Fibroblast of gingiva (primary cell): Measurements from ENCODE around the gene NFS1.
A peak's percentile ranks its signal among the peaks of the same experiment; 100 is the strongest.
"Not testable (repeated sequence)": the region's sequence is repeated elsewhere in the genome, so short reads cannot be mapped to it uniquely, and the experiment has no call there.

Experiments
- DNase-seq: peaks from one replicate; pipeline ENCODE4 v3.0.0-alpha.2; 2011; ENCODE audit warnings: low read depth

NFS1 gene

DNA sequence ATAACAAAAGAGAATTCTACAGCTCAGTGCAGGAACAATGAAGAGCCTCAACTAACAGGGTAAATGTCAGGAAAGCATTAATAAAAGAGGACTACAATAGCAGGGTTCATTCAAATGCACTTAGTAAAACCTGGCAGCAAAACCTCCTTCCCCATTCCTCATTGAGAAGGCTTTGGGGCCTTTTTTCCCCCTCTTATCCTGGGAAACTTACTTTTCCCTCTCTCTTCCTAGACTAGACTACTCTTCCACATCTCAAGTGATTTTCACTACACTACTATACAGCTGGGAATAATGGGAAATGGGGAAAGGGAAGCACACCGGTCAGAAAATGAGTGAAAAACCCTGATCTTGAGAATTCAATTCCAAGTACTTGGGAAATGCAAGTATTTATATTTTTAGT lies 10.1 kb upstream of the NFS1 start:
- no peak for DNase-seq

DNA sequence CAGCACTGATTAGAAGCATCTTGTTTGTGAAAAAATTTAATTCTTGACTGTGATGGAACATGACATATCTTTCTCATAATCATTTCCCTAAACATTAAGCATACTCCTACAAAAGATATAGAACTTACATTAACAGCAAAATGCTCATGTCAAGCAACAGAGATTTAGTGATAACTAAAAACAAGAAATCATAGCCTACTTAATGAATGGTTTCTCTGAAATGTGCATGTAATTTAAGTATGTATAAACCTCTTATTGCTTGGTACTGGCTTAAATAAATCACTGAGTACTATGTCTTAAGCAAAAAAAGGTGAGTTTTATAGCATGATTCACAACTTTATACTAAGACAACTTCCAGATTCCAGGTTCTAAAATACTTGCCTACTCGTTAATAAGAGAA lies 9.3 kb upstream of the NFS1 start:
- DNase-seq, result no peak

DNA sequence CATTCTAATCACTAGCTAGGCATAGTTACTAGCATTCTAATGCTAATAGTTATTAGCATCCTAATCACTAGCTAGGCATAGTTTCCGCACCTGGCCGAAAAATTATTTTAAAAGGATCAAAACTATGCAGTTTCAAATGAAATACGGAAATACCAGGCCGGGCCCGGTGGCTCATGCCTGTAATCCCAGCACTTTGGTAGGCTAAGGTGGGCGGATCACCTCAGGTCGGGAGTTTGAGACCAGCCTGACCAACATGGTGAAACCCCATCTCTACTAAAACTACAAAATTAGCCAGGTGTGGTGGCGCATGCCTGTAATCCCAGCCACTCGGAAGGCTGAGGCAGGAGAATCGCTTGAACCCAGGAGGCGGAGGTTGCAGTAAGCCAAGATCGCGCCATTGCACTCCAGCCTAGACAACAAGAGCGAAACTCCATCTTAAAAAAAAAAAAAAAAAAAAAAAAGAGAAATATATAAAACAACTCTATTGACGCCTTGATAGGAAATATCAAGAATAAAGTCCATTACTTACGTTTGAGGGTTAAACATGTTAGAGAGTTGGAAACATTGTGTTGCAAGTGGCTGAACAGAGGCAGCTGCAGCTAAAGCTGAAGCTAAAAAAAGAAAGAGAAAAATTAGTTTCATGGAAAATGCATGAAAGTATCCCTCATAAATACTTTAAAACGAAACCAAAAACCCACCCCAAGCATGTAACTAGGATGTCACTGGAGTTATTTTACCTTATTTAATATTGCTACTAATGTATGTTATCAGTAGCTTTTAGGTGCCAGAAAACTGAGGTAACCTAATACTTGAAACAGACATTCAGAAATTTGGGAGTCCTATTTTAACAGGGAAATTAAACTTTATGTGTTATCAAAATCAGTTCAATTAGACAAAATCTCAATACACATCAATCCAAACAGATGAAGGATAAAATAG lies 7.7 kb upstream of the NFS1 start:
- DNase-seq, result not testable (repeated sequence)

DNA sequence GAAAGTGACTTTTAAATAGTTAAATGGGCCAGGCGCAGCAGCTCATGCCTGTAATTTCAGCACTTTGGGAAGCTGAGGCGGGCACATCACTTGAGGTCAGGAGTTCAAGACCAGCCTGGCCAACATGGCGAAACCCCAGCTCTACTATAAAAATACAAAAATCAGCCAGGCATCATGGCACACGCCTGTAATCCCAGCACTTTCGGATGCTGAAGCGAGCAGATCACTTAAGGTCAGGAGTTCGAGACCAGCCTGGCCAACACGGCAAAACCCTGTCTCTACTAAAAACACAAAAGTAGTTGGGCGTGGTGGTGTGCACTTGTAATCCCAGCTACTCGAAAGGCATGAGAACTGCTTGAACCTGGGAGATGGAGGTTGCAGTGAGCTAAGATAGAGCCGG lies 6.7 kb upstream of the NFS1 start:
- not testable (repeated sequence) for DNase-seq

DNA sequence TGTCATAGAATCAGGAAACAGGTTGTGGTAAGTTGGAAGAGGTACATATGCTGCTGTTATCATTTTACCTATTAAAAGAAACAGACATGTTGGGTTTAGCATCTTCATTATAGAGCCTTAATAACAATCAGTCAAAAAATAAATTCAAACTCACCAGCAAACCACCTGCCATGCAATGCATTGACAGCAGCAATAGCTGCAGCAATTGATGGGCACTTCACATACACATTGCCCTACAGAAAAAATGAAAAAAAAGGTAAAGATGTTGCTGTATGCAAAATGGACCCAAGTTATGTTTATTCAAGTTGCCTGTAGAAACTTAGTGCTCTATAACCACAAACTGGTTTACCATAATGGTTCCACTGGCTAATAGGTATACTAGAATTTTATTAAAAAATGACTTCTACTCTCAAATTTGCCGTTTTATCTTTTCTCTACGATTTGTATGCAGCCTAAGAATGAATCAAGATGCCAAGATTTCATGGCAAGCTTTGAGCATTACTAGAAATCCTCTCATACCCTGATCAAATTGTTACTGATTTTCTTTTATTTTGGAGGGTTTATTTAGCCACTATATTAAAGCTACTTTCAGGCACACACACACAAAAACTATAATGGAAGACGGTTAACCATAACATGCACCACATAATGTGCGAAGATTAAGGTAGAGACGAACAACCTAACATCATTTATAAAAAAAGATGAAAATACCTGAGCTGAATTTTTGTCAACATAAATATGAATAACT lies 5.5 kb upstream of the NFS1 start:
- no peak for DNase-seq

DNA sequence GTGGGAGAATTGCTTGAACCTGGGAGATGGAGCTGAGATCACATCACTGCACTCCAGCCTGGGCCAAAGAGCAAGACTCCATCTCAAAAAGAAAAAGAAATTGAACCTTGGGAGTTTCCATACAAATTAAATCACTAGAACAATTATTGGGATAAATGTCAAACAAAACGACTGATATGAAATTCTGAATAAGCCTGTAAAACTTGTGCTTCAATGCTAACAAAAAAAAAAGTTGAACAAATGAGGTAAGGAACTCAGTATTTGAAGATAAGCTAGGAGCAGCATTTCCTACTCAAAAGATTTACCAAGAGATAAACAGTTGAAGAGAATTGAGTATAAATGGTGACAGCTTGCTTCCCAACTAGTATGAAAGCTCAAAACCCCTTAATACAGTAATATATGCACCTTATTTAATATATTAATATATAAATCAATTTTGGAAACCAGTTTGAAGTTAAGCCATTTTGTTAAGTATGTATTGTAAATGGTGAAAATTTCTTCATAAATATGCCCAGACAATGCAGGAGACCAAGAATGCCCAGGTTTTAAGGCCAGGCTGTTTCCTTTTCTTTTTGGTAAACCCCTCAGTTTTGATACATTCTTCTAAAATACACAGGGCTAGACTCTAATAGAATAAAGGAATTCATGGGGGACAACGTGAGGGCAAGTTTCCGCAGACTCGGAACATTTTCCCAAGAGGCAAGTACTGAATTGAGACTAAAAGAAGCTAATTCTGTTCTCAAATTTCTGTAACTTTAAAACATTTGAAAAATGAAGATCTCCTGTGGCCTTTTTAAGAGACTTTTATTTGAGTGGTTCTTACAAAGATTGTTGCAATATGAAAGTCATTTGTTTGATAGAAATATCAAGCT lies 3.9 kb upstream of the NFS1 start:
- DNase-seq, result no peak

DNA sequence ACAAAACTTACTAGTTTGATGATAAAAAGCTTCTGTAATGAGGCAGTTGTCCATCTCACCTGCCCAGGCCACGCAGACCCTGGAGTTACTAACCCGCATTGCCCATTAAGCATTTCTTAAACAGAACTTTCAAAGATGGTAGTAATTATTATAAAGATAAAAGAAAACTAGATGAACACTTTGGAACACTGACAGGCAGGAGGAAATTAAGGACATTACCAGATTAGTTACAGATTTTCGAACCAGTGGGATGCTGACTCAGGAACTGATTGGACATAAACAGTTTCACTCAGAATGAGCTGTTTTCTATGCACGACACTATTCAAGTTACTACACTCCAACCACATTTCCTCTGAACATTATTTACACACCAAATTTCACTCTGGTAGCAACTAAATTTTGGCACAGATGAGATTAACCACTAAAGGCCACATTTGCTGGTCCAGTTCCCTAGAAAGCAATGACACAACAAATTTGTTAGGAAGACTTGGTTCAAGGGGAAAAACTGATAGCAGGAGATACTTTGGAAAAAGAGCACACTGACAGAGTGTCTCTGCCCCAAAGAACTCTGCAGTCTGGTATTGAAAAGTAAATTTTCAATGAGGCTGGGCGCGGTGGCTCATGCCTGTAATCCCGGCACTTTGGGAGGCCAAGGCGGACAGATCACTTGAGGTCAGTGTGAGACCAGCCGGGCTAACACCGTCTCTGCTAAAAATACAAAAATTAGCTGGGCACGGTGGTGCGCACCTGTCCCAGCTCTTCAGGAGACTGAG lies 3.1 kb upstream of the NFS1 start:
- peak; percentile 94 for DNase-seq

DNA sequence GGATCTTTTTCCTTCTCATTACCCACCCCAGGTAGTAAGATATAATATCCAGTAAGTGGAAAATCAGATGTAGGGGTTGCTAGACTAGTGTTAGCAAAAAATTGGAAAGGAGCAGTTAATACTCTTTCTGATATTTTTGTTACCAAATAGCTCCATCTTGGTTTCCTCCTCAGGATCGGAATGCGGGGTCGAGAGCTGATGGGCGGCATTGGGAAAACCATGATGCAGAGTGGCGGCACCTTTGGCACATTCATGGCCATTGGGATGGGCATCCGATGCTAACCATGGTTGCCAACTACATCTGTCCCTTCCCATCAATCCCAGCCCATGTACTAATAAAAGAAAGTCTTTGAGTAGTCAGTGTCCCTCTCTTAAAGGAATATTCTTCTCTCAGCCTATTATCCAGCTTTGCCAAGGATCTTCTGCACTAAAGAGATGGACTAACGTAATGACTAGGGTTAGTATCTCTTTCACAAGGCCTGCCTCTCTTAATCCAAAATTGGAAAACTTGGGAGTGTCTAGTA lies 1.5 kb upstream of the NFS1 start:
- DNase-seq, result no peak

DNA sequence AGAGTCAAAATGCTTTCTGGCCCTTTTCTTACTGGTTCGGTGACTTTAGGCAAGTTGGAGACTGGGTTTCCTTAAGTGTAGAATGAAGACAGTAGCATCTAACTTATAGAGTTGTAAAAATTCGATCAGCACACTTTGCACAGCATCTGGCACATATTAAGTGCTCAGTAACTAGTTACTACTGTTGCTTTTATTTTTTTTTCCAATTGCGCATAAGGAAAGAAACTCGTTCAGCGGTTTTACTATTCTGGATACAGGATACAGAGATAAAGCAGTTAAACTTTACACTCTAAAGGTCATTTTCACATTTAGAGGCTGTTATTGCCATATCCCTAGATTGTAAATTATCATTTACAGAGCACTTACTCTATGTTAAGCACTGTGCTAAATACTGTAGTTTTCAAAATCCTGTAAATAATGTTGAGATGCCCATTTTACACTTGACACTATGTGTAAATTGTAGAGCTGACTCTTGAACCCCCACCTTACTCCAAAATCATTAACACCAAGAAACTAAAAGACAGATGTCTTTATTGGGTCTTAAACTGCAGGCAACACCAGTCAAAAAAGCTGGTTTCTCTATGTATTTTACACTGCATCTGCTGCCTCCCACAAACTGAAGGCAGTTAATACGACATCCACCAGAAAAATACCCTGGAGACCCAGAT lies 939 bp upstream of the NFS1 start:
- DNase-seq, result no peak

DNA sequence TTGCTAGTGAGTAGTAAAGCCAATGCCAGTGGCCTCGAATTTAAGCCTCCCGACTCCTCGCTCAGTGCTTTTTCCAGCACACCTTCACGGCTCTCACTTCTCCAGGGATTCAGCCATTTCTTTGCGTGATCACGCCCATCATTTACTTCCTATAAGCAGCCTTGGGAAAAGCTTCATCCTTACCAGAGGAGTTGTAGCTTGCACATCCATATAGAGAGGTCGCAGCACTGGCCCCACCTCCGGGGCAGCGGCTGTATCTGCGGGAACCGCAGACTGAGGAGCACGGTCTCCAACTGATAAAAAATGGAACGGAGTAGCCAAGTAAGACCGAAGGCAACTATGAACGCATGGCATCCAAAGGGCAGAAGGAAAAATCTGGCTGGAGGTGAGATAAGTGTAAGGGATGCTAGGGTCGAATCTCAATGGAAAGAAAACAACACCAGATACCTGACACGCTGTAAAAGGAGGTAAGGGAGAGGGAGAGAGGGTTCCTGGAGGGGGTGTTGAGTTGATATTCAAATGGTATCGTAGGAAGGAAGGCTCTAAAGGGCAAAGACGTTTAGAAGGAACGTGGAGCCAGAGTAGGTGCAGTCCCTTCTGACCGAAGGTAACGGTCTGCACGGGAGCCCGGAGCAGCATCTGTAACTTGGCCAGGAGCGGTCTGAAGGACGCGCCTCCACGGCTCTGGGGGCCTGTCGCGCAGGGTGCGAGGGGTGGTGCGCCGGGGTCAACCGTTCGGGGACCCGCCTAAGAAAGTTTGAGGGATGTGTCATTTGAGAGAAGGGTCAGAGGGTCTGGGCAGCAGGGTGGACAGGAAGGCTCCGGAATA lies 640 bp downstream of the NFS1 start:
- no peak for DNase-seq

DNA sequence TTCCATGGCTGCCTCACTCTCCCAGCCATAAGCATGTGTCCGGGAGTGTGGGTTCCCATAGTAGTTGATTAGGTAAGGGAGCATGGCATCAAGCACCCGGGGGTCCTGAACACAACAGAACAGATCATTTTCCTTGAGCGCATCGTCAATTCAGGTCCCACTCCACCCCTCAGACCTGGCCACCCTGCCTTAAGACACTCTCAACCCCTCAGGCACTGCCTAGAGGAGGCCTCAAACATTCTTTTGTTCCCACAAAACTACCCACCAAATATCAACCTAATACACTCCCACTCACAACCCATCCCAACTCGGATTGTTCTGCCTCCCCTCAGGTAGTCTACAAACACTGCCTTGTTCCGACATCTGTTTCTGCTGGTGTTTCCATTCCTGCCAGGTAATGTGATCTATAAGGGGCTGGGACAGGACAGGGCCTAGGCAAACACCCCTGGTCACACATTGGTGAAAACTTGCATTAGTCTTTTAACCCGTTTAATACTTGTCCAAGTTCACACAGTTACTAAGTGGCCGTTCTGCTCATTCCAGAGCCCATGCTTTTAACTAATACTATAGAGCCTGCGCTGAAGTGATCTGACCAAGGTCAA lies 1.4 kb downstream of the NFS1 start:
- no peak for DNase-seq

DNA sequence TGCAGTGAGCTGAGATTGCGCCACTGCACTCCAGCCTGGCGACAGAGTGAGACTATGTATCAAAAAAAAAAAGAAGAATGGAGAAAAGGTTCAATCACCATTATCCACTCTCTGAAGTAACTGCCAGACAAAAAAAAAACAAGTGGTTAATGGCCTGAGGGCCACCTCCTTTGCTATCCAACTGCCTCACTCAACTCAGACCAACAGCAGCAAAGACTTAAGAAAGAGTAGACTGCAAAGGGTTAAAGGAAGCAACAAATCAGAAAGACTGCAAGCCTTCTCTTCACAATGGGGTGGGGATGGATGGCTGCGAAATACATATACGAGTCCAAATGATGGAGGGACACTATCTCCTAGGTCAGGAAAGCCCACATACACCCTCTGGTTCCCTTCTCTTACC lies 3.2 kb downstream of the NFS1 start:
- no peak for DNase-seq

DNA sequence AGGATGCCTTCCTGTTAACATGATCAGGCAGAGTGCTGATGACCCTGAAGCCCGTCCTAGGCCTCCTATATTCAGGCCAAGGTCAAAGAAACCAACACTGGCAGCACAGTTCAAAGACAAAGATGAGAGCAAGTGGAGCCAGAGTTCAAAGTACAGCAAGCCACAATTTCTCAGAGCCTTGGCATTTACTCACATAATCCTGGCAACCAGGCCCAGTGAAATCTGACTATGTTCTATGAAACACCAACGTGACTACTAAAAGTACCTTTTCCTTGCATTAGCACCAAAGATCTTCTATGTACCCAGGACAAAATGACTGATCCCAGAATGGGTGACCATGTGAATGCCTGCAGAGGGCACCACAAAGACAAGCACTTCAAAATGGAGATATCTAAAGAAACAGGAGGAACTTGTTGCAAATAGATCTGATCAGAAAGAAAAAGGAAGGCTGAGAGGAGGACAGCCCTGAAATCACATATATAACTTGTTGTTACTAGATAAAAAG lies 3.9 kb downstream of the NFS1 start:
- DNase-seq, result no peak

DNA sequence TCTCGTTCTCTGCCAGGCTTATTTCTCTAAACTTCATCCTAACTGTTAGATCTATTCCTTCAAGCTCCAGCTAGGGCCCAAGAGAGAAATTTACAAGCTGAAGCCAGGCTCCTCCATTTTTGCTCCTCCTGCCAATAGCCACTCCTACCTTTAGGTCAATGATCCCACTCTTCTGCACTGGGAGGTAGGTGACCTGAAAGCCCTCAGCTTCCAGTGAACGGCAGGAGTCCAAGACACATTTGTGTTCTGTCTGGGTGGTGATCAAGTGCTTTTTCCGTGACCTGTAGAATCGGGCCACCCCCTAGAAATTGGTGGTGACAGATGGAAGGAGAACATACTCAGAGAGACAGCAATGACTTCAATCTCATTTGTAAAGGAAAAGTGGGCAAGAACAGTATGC lies 8.9 kb downstream of the NFS1 start:
- DNase-seq, result no peak

DNA sequence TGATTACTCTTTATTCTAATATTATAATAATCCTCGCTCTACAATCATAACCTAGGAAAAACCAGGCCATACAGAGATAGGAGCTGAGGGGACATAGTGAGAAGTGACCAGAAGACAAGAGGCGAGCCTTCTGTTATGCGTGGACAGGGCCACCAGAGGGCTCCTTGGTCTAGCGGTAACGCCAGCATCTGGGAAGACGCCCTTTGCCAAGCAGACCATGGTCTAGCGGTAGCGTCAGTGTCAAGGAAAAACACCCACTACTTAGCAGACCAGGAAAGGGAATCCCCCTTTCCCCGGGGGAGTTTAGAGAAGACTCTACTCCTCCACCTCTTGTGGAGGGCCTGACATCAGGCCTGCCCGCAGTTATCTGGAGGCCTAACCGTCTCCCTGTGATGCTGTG lies 12.3 kb downstream of the NFS1 start:
- not testable (repeated sequence) for DNase-seq

DNA sequence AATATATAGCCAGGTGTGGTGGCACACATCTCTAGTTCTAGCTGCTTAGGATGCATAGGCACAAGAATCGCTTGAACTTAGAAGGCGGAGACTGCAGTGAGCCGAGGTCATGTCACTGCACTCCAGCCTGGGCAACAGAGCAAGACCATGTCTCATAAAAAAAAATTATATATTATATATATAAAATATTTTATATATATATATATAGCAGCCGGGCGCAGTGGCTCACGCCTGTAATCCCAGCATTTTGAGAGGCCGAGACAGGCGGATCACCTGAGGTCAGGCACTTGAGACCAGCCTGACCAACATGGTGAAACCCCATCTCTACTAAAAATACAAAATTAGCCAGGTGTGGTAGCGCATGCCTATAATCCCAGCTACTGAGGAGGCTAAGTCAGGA lies 13.8 kb downstream of the NFS1 start:
- DNase-seq, result not testable (repeated sequence)

DNA sequence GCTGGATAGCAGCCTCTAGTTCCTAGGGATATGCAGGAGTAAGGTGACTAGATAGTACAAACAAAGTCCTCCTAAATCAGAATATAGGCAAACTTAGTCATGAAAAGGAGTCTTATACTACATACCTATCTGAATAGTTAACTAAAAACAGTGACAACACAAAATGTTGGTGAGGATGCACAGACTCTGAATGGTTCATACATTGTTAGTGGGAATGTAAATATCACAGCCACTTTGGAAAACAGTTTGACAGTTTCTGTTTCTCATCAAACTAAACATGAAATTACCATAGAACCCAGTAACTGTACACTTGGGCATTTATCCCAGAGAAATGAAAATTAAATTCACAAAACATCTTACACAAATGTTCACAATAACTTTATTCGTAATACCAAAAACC lies 17.2 kb downstream of the NFS1 start:
- no peak for DNase-seq

DNA sequence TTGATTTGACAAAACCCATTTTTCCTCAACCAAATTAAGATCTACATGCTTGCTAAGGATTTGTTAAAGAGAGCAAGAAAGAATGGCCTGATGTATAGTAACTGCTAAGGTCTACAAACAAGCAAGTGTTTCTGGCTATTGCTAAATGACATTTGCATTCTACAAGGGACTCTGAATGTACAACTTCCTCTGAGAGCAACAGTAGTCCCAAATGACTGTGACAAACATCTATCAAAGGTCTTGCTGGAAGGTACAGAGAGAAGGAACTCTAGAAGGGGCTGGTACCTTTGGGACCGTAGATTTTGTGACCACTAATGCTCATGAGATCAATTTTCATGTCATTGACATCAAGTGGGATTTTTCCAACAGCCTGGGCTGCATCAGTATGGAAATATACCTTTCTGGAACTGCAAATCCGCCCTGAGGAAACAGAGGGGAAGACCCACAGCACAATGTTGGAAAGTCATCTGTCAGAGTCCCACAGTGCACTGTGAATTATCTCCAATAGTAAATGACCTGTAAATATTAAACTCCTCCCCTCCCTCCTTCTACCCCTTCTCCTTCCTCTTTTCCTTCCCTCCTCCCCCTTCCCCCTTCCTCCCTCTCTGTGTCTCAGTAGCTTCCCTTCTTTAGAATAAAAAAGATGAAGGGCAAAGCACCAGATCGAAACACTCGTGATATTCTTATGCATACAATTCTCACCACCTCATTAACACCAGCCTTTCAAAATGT lies 18.5 kb downstream of the NFS1 start:
- no peak for DNase-seq

DNA sequence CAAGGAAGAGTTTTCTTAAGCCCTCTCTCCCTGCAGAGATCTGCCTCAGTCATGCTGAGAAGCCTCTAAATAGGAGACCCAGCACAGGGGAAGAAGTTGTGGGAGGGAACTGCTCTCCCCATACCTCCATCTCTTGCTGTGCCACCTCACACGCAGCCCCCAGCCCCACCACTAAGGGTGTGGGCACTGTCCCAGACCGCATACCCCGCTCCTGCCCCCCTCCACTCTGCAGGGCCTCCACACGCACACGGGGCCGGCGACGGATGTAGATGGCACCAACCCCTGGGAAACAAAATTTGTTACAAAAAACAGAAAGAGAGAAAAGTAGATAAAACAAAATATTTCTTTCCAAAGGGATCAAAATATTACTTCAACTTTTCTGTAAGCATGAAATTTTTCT lies 24.2 kb downstream of the NFS1 start:
- DNase-seq, result no peak
